Endodermal cell (in vitro differentiated cells): ENCODE results near the gene XXYLT1. TPM values are rescaled to one million over a fixed set of nuclear protein-coding genes. Genes with fewer than 3 reads are reported as not detected.

ENCODE experiments used
- DNase-seq: peaks from one replicate; pipeline ENCODE4 v3.0.0-alpha.2; 2017
- H3K27ac ChIP-seq: 2 replicates; pipeline ENCODE4 v1.5.1; 2013; ENCODE audit warnings: mild to moderate bottlenecking, low read depth, low read length, moderate library complexity
- H3K27me3 ChIP-seq: 2 replicates; pipeline ENCODE4 v1.6.1; 2013; ENCODE audit warnings: mild to moderate bottlenecking, low read length, moderate library complexity; ENCODE audit not compliant: insufficient read depth, control insufficient read depth, poor library complexity, severe bottlenecking
- H3K36me3 ChIP-seq: 2 replicates; pipeline ENCODE4 v1.7.0; 2013; ENCODE audit warnings: mild to moderate bottlenecking, low read length, moderate library complexity; ENCODE audit not compliant: control insufficient read depth, insufficient read depth
- H3K4me1 ChIP-seq: one replicate; pipeline ENCODE4 v1.7.0; 2013; ENCODE audit warnings: low read length; ENCODE audit not compliant: control insufficient read depth, insufficient read depth
- H3K4me3 ChIP-seq: 2 replicates; pipeline ENCODE4 v1.5.1; 2013; ENCODE audit warnings: mild to moderate bottlenecking, low read length, moderate library complexity
- H3K9ac ChIP-seq: 2 replicates; pipeline ENCODE4 v1.6.1; 2013; ENCODE audit warnings: mild to moderate bottlenecking, low read length, moderate library complexity; ENCODE audit not compliant: poor library complexity, severe bottlenecking; ENCODE audit errors: extremely low read depth
- H3K9me3 ChIP-seq: 2 replicates; pipeline ENCODE4 v1.6.1; 2013; ENCODE audit warnings: mild to moderate bottlenecking, low read length, moderate library complexity; ENCODE audit not compliant: control insufficient read depth
- H3K27ac Mint-ChIP-seq: 2 replicates; pipeline ENCODE4 v1.8.0; 2020; ENCODE audit warnings: mixed read lengths
- H3K27me3 Mint-ChIP-seq: 2 replicates; pipeline ENCODE4 v1.8.0; 2021; ENCODE audit warnings: mild to moderate bottlenecking, mixed read lengths; ENCODE audit not compliant: insufficient read depth
- H3K36me3 Mint-ChIP-seq: 2 replicates; pipeline ENCODE4 v1.8.0; 2020; ENCODE audit warnings: low read depth, mixed read lengths
- H3K4me1 Mint-ChIP-seq: 2 replicates; pipeline ENCODE4 v1.8.0; 2020; ENCODE audit warnings: mixed read lengths
- H3K4me3 Mint-ChIP-seq: 2 replicates; pipeline ENCODE4 v1.8.0; 2020; ENCODE audit warnings: mild to moderate bottlenecking, moderate library complexity, mixed read lengths
- H3K9me3 Mint-ChIP-seq: 2 replicates; pipeline ENCODE4 v1.8.0; 2020; ENCODE audit warnings: mild to moderate bottlenecking, mixed read lengths
- WGBS, 2 experiments: methylation state at CpG; one replicate each; pipeline versions ENCODE4 v1.1.5 to v1.1.7; 2013; ENCODE audit warnings: missing lambda C conversion rate in 2 of 2, mixed read lengths in 1 of 2; ENCODE audit not compliant: insufficient coverage in 1 of 2, insufficient read length in 1 of 2; 5-methylcytosine and 5-hydroxymethylcytosine counted together
- total RNA-seq, 2 donors: library from RNA; stranded (reverse); fragmentation: NEBNext Ultra II Directional in 1 of 2; extraction: Animal tissue kit (Norgen Biotek cat#: 25700) in 1 of 2; gene quantifications; 2 replicates in 1 of 2; 3 replicates in 1 of 2; pipeline ENCODE4 v1.2.1, GENCODE V29; 2021
- TF ChIP-seq, protein P1 (sequence below): fragments of 200-600 bp; sonication (generic); conservative IDR thresholded peaks from 2 replicates; pipeline ENCODE4 v1.5.0; 2021; ENCODE audit warnings: antibody characterized with exemption, mild to moderate bottlenecking

XXYLT1 gene
- total RNA-seq, 2 donors from 2014 or later, result 35.5 to 38.3 TPM

DNA sequence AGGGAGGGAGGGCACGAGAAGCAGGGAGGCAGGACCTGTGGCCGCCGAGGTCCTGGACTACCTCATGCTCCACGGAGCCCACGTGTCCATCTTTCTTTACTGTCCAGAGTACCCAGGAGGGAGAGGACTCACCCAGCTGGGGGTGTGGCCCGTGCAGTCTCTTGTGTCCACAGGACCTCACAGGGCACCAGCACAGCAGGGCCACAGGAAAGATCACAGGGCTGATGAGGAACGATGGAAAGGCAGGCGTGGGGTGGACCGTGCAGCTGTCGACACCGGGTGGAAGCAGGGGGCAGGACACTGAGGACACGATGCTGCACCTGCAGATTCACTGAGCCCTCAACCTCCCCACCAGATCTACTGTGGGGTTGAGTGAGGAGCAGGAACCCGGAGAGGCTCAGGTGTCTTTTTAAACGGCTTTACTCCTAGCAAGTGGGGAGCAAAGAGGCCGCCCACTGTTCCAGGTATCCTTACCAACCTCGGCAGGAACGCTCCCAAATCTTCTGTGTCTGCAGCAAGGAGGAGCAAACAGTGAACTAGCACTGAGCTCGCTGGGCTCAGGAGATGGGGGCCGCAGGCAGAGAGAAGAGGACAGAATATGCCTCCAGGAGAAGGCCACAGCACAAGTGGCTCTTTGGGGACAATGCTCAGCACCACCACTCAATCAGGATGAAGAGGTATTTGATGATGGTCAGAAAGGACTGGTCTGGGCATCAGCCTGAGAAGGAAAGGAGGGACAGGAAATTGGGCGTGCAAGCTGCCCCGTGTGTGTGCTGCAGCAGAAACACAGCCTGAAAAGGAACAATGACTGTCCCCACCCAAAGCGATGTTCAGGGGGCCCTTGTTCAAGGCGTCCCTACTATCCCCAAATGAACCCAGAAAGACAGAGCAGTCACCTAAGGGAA lies 198.8 kb downstream of the XXYLT1 start:
- Histone ChIP-seq H3K4me1 (peaks cover 8% of the 10 kb centered on the region), H3K9me3 (no peaks in the 10 kb centered on the region), H3K27ac (no peak overlapping the region), H3K36me3 (peaks cover 22% of the 10 kb centered on the region), H3K9ac (no peak overlapping the region), H3K4me3 (no peak overlapping the region), H3K27me3 (no peaks in the 10 kb centered on the region)
- TF ChIP-seq, protein P1, sequence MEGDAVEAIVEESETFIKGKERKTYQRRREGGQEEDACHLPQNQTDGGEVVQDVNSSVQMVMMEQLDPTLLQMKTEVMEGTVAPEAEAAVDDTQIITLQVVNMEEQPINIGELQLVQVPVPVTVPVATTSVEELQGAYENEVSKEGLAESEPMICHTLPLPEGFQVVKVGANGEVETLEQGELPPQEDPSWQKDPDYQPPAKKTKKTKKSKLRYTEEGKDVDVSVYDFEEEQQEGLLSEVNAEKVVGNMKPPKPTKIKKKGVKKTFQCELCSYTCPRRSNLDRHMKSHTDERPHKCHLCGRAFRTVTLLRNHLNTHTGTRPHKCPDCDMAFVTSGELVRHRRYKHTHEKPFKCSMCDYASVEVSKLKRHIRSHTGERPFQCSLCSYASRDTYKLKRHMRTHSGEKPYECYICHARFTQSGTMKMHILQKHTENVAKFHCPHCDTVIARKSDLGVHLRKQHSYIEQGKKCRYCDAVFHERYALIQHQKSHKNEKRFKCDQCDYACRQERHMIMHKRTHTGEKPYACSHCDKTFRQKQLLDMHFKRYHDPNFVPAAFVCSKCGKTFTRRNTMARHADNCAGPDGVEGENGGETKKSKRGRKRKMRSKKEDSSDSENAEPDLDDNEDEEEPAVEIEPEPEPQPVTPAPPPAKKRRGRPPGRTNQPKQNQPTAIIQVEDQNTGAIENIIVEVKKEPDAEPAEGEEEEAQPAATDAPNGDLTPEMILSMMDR, result no peak
- no peaks in the 10 kb centered on the region for H3K27me3 Mint-ChIP-seq
- 95 to 98% methylated on average over 16 to 23 of the region's 23 CpGs for WGBS, 2 experiments
- no peak overlapping the region for H3K4me3 Mint-ChIP-seq
- no peaks in the 10 kb centered on the region for H3K9me3 Mint-ChIP-seq
- H3K36me3 Mint-ChIP-seq, result peaks cover 19% of the 10 kb centered on the region
- DNase-seq, result no peak
- peaks cover 8% of the 10 kb centered on the region for H3K4me1 Mint-ChIP-seq
- H3K27ac Mint-ChIP-seq, result peak overlapping the region; percentile 44

DNA sequence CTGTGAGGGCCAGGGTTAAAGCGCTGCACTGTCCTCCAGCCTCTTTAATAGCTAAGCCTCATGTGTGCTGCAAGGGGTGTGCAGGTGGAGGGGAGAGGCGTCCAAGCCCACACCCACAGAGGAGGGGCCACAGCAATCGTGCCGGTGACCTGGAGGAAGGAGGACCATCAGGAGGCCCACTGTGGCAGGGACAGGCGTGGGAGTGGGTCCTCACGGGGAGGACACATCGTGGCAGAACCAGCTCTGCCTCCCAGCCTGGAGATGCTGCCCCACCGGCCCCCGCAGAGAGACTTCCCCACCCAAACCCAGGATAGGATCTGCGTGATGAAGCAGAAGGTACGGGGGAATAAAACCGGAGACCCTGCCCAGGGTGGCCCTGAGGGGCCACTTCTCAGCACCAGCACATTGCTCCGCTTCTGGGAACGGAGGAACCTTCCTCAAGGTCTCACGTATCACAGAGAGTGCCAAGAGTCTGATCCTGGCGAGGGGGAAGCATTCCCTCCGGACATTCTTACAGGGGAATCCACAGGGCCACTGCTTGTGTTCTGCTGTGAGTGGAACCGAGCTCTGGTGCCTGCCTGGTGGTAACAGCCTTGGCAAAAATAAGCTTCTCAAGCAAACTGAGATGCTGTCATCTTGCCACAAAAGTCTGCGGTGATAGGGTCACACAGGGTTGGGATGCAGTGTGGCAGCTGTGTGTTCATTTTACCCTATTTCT lies 199.8 kb downstream of the XXYLT1 start:
- H3K4me3 Mint-ChIP-seq, result peak overlapping the region; percentile 35
- Histone ChIP-seq H3K36me3 (peaks cover 22% of the 10 kb centered on the region), H3K4me1 (peaks cover 8% of the 10 kb centered on the region), H3K4me3 (peak overlapping the region; percentile 8), H3K27ac (no peak overlapping the region), H3K27me3 (no peaks in the 10 kb centered on the region), H3K9me3 (no peaks in the 10 kb centered on the region), H3K9ac (no peak overlapping the region)
- no peak for DNase-seq
- peak overlapping the region; percentile 93 for H3K27ac Mint-ChIP-seq
- peaks cover 26% of the 10 kb centered on the region for H3K36me3 Mint-ChIP-seq
- H3K27me3 Mint-ChIP-seq, result no peaks in the 10 kb centered on the region
- WGBS, 2 experiments, result 93 to 96% methylated on average over 17 to 19 of the region's 19 CpGs
- TF ChIP-seq, protein P1, result no peak
- peaks cover 8% of the 10 kb centered on the region for H3K4me1 Mint-ChIP-seq
- H3K9me3 Mint-ChIP-seq, result peaks cover 4% of the 10 kb centered on the region

DNA sequence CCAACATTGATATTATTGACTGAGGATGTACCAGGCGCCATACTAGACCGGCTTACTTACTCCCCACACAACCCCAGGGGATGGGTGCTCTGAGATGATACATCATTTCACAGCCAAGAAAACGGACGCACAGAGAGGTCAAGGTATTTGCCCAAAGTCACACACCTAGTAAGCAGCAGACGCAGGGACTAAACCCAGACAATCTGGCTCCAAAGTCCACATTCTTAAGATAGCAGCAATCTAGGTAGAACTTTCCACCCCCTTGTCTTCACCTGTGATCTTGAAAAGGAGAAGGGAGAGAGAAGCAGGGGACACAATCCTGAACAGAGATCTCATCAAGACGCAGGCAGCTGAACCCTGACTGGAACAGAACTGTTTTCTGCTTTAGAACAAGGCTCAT lies 200.6 kb downstream of the XXYLT1 start:
- Mint-ChIP-seq H3K4me3 (peak overlapping the region; percentile 35), H3K4me1 (peaks cover 8% of the 10 kb centered on the region), H3K36me3 (peaks cover 32% of the 10 kb centered on the region), H3K9me3 (peaks cover 4% of the 10 kb centered on the region), H3K27me3 (no peaks in the 10 kb centered on the region), H3K27ac (peak overlapping the region; percentile 93)
- Histone ChIP-seq H3K4me3 (peak overlapping the region; percentile 8), H3K9ac (no peak overlapping the region), H3K27ac (no peak overlapping the region), H3K36me3 (peaks cover 22% of the 10 kb centered on the region), H3K4me1 (peaks cover 8% of the 10 kb centered on the region), H3K27me3 (no peaks in the 10 kb centered on the region), H3K9me3 (no peaks in the 10 kb centered on the region)
- WGBS, 2 experiments, result 88 to 90% methylated on average over 2 to 6 of the region's 6 CpGs
- TF ChIP-seq, protein P1, result no peak
- DNase-seq, result no peak
